ENCODE measurements around the gene EOGT. TPM values are rescaled to one million over a fixed set of nuclear protein-coding genes. Genes with fewer than 3 reads are reported as not detected.

EOGT gene
- total RNA-seq, 2 experiments from 2014 or later = 5.9 to 10.8 TPM

DNA sequence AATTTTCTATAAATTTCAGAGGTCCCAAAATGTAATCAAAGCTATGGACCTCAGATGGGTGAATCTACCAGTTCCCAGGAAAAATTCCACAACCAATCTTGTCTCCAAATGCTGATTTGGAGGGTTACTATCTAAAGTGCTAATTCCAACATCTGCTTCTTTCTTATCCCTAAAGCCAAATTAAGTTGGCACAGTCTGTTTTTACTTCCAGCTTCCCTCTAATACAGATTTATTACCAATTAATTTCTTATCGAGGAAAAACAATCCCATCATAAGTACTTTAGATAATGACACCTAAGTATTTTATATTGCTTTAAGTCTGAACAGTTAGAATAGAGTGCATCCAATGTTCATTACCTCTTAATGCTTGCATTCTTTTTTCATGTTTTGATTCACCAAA is 68.3 kb downstream of the EOGT start:
- Histone ChIP-seq H3K9me3 (ENCODE audit: low read length) (no peaks in the 10 kb centered on the region), H3K9me2 (ENCODE audit: insufficient read depth, low read length) (no peaks in the 10 kb centered on the region), H3K4me3 (ENCODE audit: low read depth, low read length, poor library complexity, severe bottlenecking) (no peak overlapping the region), H3K79me2 (ENCODE audit: insufficient read depth, low read depth, low read length) (no peaks in the 10 kb centered on the region), H2AFZ (ENCODE audit: low read length) (no peak overlapping the region), H3K4me2 (ENCODE audit: low read length) (no peak overlapping the region), H3K4me1 (ENCODE audit: insufficient read depth, low read length, poor library complexity, severe bottlenecking) (no peaks in the 10 kb centered on the region), H3K27ac (ENCODE audit: low read depth, low read length, poor library complexity, severe bottlenecking) (no peak overlapping the region), H4K20me1 (ENCODE audit: insufficient read depth, low read length) (no peaks in the 10 kb centered on the region), H3K36me3 (ENCODE audit: insufficient read depth, low read length) (no peaks in the 10 kb centered on the region)
- no TSS peak for BruUV-seq (replicated peaks)
- POLR2A ChIA-PET = interaction anchor here (0.6 to 0.7 kb wide), 3 partner anchors 36 to 784 kb away, joined by 3 to 5 read pairs (median 3); no protein-coding TSS in a partner anchor
- intact Hi-C loops (cut with micrococcal nuclease; ENCODE audit: unreplicated experiment) = no loop called here
- CTCF ChIA-PET (ENCODE audit: unreplicated experiment) = no interaction called here
- TF ChIP-seq EZH2phosphoT487 (IDR thresholded peaks at IDR 0.05; ENCODE audit: borderline replicate concordance, low read depth, low read length) = no peak
- TF ChIP-seq CTCF (conservative IDR thresholded peaks at IDR 0.05; ENCODE audit: low read length) = no peak
- DNase-seq (ENCODE audit: low spot score) = no peak

GRCh38 chr3:68943753-68944500 is 69.6 kb downstream of the EOGT start:
- no TSS peak for BruUV-seq (replicated peaks)
- POLR2A ChIA-PET = interaction anchor here (1.4 kb wide), 1 partner anchor 33 kb away, joined by 3 read pairs; no protein-coding TSS in a partner anchor
- TF ChIP-seq EZH2phosphoT487 (IDR thresholded peaks at IDR 0.05; ENCODE audit: borderline replicate concordance, low read depth, low read length) (no peak), CTCF (conservative IDR thresholded peaks at IDR 0.05; ENCODE audit: low read length) (no peak)
- Histone ChIP-seq H3K9me2 (ENCODE audit: insufficient read depth, low read length) (no peaks in the 10 kb centered on the region), H3K4me2 (ENCODE audit: low read length) (no peak overlapping the region), H3K36me3 (ENCODE audit: insufficient read depth, low read length) (no peaks in the 10 kb centered on the region), H3K79me2 (ENCODE audit: insufficient read depth, low read depth, low read length) (no peaks in the 10 kb centered on the region), H3K9me3 (ENCODE audit: low read length) (no peaks in the 10 kb centered on the region), H3K27ac (ENCODE audit: low read depth, low read length, poor library complexity, severe bottlenecking) (no peak overlapping the region), H2AFZ (ENCODE audit: low read length) (no peak overlapping the region), H3K4me3 (ENCODE audit: low read depth, low read length, poor library complexity, severe bottlenecking) (no peak overlapping the region), H4K20me1 (ENCODE audit: insufficient read depth, low read length) (no peaks in the 10 kb centered on the region), H3K4me1 (ENCODE audit: insufficient read depth, low read length, poor library complexity, severe bottlenecking) (no peaks in the 10 kb centered on the region)
- no peak for DNase-seq (ENCODE audit: low spot score)
- intact Hi-C loops (cut with micrococcal nuclease; ENCODE audit: unreplicated experiment) = no loop called here
- CTCF ChIA-PET (ENCODE audit: unreplicated experiment) = no interaction called here

DNA sequence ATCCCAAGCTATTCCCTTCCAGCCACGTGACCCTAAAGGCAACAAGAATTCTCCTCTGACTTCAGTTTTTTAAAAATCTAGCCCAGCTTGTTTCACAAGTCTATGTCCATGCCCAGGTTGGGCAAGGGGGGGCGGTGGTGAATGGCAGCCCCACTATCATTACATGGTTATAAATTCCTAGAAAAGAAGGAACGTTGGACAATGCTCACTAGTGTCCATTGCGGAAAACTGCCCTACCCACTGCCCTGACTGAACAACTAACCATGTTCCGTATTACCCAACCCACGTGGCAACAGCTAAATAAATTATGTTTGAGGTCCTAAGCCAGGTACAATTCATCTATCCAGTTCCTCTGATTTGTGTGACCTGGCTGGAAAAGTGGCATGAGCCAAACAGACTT is 72.4 kb downstream of the EOGT start:
- H2AFZ ChIP-seq (ENCODE audit: low read length) = no peak overlapping the region
- no peaks in the 10 kb centered on the region for H4K20me1 ChIP-seq (ENCODE audit: insufficient read depth, low read length)
- H3K4me1 ChIP-seq (ENCODE audit: insufficient read depth, low read length, poor library complexity, severe bottlenecking) = no peaks in the 10 kb centered on the region
- ChIA-PET POLR2A (interaction anchor here (0.6 to 0.7 kb wide), 2 partner anchors 28 to 67 kb away, joined by 3 read pairs; no protein-coding TSS in a partner anchor), CTCF (ENCODE audit: unreplicated experiment) (no interaction called here)
- H3K79me2 ChIP-seq (ENCODE audit: insufficient read depth, low read depth, low read length) = no peaks in the 10 kb centered on the region
- no peak overlapping the region for H3K4me3 ChIP-seq (ENCODE audit: low read depth, low read length, poor library complexity, severe bottlenecking)
- H3K27ac ChIP-seq (ENCODE audit: low read depth, low read length, poor library complexity, severe bottlenecking) = no peak overlapping the region
- no peaks in the 10 kb centered on the region for H3K9me2 ChIP-seq (ENCODE audit: insufficient read depth, low read length)
- no peak for TF ChIP-seq CTCF (conservative IDR thresholded peaks at IDR 0.05; ENCODE audit: low read length)
- no peak for TF ChIP-seq EZH2phosphoT487 (IDR thresholded peaks at IDR 0.05; ENCODE audit: borderline replicate concordance, low read depth, low read length)
- no peak overlapping the region for H3K4me2 ChIP-seq (ENCODE audit: low read length)
- DNase-seq (ENCODE audit: low spot score) = no peak
- no peaks in the 10 kb centered on the region for H3K36me3 ChIP-seq (ENCODE audit: insufficient read depth, low read length)
- intact Hi-C loops (cut with micrococcal nuclease; ENCODE audit: unreplicated experiment) = no loop called here
- no peaks in the 10 kb centered on the region for H3K9me3 ChIP-seq (ENCODE audit: low read length)
- no TSS peak for BruUV-seq (replicated peaks)
